Choroid plexus epithelial cell (primary cell): Measurements from ENCODE around the gene HNF1A.

Source experiments
- DNase-seq: peaks from one replicate; pipeline ENCODE4 v3.0.0-alpha.2; 2010; ENCODE audit warnings: low read depth
- H3K4me3 ChIP-seq: 2 replicates; pipeline ENCODE4 v1.5.1; 2011; ENCODE audit warnings: low read depth, mild to moderate bottlenecking, control low read depth, low read length, moderate library complexity
- CTCF ChIP-seq: conservative IDR thresholded peaks from 2 replicates; pipeline ENCODE4 v1.5.1; 2011; ENCODE audit warnings: low read depth, mild to moderate bottlenecking, control low read depth, inconsistent platforms, low read length, moderate library complexity

Gene HNF1A

DNA sequence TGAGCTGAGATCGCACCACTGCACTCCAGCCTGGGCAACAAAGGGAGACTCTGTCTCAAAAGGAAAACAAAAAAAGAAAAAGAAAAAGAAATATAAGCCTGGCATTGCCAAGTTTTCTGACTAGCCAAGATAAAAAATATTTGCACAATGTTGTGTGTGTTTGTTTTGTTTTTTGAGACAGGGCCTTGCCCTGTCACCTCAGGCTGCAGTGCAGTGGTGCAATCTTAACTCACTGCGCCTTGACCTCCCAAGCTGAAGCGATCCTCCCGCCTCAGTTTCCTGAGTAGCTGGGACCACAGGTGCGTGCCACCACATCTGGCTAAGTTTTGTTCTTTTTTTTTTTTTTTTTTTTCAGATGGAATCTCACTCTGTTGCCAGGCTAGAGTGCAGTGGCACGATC, 43.4 kb downstream of the HNF1A start:
- no peak for TF ChIP-seq CTCF
- no peak overlapping the region for H3K4me3 ChIP-seq
- DNase-seq = no peak

DNA sequence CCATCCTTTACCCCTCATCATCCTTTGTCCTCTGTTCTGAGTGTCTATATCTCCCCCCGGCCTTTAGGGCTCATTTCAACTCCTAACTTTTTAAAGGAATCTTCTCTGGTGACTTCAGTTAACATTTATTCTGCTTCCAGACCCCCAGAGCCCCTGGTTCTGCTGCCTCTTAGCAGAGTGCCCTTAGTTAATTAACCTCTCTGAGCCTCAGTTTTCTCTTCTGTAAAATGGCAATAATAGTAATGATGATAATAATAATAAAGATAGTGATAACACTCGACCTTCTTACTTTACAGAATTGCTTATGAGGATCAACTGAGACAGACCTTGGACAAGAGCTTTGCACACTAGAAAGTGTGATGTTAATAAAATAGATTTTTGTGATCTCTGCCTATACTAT, 44.4 kb downstream of the HNF1A start:
- no peak for DNase-seq
- no peak overlapping the region for H3K4me3 ChIP-seq
- no peak for TF ChIP-seq CTCF

DNA sequence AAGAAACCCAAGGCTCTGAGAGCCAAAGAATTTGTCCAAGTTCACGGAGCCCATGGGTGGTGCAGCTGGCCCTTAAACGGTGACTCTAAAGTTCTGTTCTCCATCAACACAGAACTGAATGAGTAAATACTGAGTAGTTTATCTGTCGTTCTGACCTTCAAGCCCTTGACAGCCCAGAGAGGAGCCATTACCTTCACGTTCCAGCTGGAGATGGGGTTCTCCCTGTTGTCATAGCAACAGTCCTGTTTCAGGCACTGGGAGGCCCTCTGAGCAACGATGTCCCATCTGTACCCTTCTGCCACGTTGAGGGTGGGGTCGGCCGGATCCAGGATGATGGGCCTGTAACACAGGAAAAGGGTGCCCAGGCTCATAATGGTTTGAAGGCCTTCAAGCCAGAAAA, 45.5 kb downstream of the HNF1A start:
- no peak overlapping the region for H3K4me3 ChIP-seq
- no peak for TF ChIP-seq CTCF
- DNase-seq = no peak

DNA sequence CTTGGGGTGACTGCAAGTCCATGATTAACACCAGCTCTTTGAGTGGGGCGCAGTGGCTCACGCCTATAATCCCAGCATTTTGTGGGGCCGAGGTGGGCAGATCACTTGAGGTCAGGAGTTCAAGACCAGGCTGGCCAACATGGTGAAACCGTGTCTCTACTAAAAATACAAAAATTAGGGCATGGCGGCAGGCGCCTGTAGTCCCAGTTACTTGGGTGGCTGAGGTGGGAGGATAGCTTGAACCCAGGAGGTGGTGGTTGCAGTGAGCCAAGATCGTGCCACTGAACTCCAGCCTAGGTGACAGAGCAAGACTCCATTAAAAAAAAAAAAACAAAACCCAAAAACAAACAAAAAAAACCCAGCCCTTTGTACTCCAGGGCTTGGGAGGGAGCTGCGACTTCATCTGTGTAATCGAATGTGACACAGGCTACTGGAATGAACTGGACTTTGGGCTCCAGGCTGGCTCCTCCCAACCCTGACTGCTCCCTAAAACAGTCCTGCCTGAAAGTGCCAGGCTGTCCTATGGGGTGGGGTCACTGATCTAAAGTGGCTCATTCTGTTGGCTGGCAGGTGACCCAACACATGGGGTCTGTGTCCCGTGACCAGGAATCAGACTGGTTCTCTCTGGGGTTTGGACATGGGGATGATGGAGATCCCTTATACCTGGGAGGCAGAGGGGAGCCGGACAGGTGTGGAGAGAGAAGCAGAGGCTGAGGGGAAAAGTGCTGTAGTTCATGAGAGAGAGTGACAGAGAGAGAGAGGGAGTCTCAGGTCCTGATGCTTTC, 47.3 kb downstream of the HNF1A start:
- no peak for TF ChIP-seq CTCF
- DNase-seq = no peak
- H3K4me3 ChIP-seq = no peak overlapping the region

- no peak overlapping the region for H3K4me3 ChIP-seq
- no peak for TF ChIP-seq CTCF
- DNase-seq = no peak
Measured at GRCh38 chr12:121026274-121027045, 48.1 kb downstream of the HNF1A start.

DNA sequence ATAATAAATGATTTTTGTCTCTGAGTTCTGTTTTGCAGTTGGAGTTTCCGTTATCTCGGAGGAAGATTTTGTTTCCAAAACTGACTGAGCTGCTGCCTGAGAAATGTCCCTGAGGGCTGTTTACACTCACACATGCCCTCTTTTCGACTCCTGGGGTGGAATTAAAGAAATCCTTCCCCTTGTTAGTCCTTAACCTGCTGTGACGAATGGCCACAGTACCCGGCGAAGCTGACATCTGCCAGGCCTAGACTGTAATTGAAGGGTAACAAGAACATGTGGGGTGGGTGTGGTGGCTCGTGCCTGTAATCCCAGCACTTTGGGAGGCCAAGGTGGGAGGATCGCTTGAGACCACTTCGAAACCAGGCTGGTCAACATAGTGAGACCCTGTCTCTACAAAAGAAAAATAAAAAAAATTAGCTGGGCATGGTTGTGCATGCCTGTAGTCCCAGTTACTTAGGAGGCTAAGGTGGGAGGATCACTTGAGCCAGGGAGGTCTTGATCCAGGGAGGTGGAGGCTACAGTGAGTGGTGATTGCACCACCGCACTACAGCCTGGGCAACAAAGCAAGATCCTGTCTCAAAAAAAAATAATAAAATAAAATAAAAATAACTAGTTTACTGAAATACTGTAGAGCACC, 52.4 kb downstream of the HNF1A start:
- no peak for DNase-seq
- H3K4me3 ChIP-seq = no peak overlapping the region
- TF ChIP-seq CTCF = no peak
